ENCODE measurements around the gene SLAIN1.
"Not testable (repeated sequence)": the region's sequence is repeated elsewhere in the genome, so short reads cannot be mapped to it uniquely, and the experiment has no call there.

The SLAIN1 gene

GRCh38 chr13:77697217-77698103 is at the start of gene SLAIN1:
Gene SLAIN1 (plus strand): TSS chr13:77697687. CDS start chr13:77697914, 227 bp downstream.
- DNase-seq: peak; percentile 60

- no peak for DNase-seq
Observed at GRCh38 chr13:77650409-77650808, 47.1 kb upstream of the SLAIN1 start.

- no peak for DNase-seq
Observed at GRCh38 chr13:77653301-77653700, 44.2 kb upstream of the SLAIN1 start.

GRCh38 chr13:77660016-77660415 is 37.5 kb upstream of the SLAIN1 start:
- not testable (repeated sequence) for DNase-seq

- DNase-seq: no peak
Observed at GRCh38 chr13:77660841-77661250, 36.6 kb upstream of the SLAIN1 start.

GRCh38 chr13:77662301-77662700 is 35.2 kb upstream of the SLAIN1 start:
- not testable (repeated sequence) for DNase-seq

- not testable (repeated sequence) for DNase-seq
Observed at GRCh38 chr13:77662831-77663230, 34.7 kb upstream of the SLAIN1 start.

- no peak for DNase-seq
Observed at GRCh38 chr13:77674852-77675251, 22.6 kb upstream of the SLAIN1 start.

GRCh38 chr13:77678691-77679235 is 18.7 kb upstream of the SLAIN1 start:
- DNase-seq: no peak

- no peak for DNase-seq
Observed at GRCh38 chr13:77687799-77688198, 9.7 kb upstream of the SLAIN1 start.

GRCh38 chr13:77691871-77692270 is 5.6 kb upstream of the SLAIN1 start:
- DNase-seq: no peak

- no peak for DNase-seq
Observed at GRCh38 chr13:77692746-77693448, 4.6 kb upstream of the SLAIN1 start.

GRCh38 chr13:77693449-77693940 is 4.0 kb upstream of the SLAIN1 start:
- no peak for DNase-seq

- no peak for DNase-seq
Observed at GRCh38 chr13:77696006-77696878, 1.2 kb upstream of the SLAIN1 start.

GRCh38 chr13:77696879-77697216 is 639 bp upstream of the SLAIN1 start:
- DNase-seq: no peak

- DNase-seq: peak; percentile 25
Observed at GRCh38 chr13:77698201-77699058, 943 bp downstream of the SLAIN1 start.

GRCh38 chr13:77699059-77699680 is 1.7 kb downstream of the SLAIN1 start:
- no peak for DNase-seq

GRCh38 chr13:77701305-77701704 is 3.8 kb downstream of the SLAIN1 start:
- DNase-seq: no peak

GRCh38 chr13:77702366-77702765 is 4.9 kb downstream of the SLAIN1 start:
- DNase-seq: no peak

- DNase-seq: no peak
Observed at GRCh38 chr13:77703408-77703807, 5.9 kb downstream of the SLAIN1 start.

GRCh38 chr13:77714119-77714755 is 16.8 kb downstream of the SLAIN1 start:
- DNase-seq: no peak

Data from NCI-H510A (cell line).